ENCODE measurements around the gene SLC7A6.

SLC7A6 gene

GRCh38 chr16:68310774-68311511 lies 46.6 kb downstream of the SLC7A6 start, which contains the start of the genes PRMT7 and SLC7A6OS:
PRMT7 (plus strand) TSS chr16:68311019; CDS start chr16:68315980, 4,961 bp downstream.
SLC7A6OS (minus strand) TSS chr16:68310946; CDS start chr16:68310926, 20 bp downstream.
- peak; percentile 62 for DNase-seq

GRCh38 chr16:68313116-68313515 lies 48.8 kb downstream of the SLC7A6 start:
- DNase-seq = no peak

GRCh38 chr16:68319185-68319908 lies 55.0 kb downstream of the SLC7A6 start:
- peak; percentile 88 for DNase-seq

- DNase-seq = no peak
These were observed 60.0 kb downstream of the SLC7A6 start for GRCh38 chr16:68324336-68324735.

- no peak for DNase-seq
These were observed 60.5 kb downstream of the SLC7A6 start for GRCh38 chr16:68324780-68325357.

GRCh38 chr16:68328151-68328859 lies 64.0 kb downstream of the SLC7A6 start:
- DNase-seq = peak; percentile 45

GRCh38 chr16:68328860-68329390 lies 64.6 kb downstream of the SLC7A6 start:
- DNase-seq = no peak

- DNase-seq = no peak
These were observed 67.6 kb downstream of the SLC7A6 start for GRCh38 chr16:68331879-68332410.

- DNase-seq = peak; percentile 73
These were observed 68.2 kb downstream of the SLC7A6 start for GRCh38 chr16:68332411-68333121.

- no peak for DNase-seq
These were observed 70.8 kb downstream of the SLC7A6 start for GRCh38 chr16:68335175-68335574.

GRCh38 chr16:68338326-68339119 lies 74.2 kb downstream of the SLC7A6 start:
- DNase-seq = no peak

- DNase-seq = no peak
These were observed 74.9 kb downstream of the SLC7A6 start for GRCh38 chr16:68339214-68339613.

- DNase-seq = no peak
These were observed 78.3 kb downstream of the SLC7A6 start for GRCh38 chr16:68342620-68343019.

- DNase-seq = no peak
These were observed 78.8 kb downstream of the SLC7A6 start for GRCh38 chr16:68343137-68343536.

- no peak for DNase-seq
These were observed 79.9 kb downstream of the SLC7A6 start for GRCh38 chr16:68344252-68344651.

- no peak for DNase-seq
These were observed 81.1 kb downstream of the SLC7A6 start for GRCh38 chr16:68345351-68345810.

- no peak for DNase-seq
These were observed 81.8 kb downstream of the SLC7A6 start for GRCh38 chr16:68345958-68346635.

GRCh38 chr16:68346892-68347480 lies 82.7 kb downstream of the SLC7A6 start:
- no peak for DNase-seq

- DNase-seq = no peak
These were observed 83.3 kb downstream of the SLC7A6 start for GRCh38 chr16:68347605-68348004.
